OCI-LY1 (cell line): Measurements from ENCODE around the gene TP53BP2.

Experiments used
- H2AFZ ChIP-seq: fragments of 200-600 bp; sonication (generic), shearing (Covaris generic); 2 replicates; pipeline ENCODE4 v1.6.0; 2014; ENCODE audit warnings: antibody characterized with exemption, mild to moderate bottlenecking, low read length
- H3F3A ChIP-seq: fragments of 200-600 bp; sonication (generic), shearing (Covaris generic); 2 replicates; pipeline ENCODE4 v1.6.0; 2014; ENCODE audit warnings: mild to moderate bottlenecking, antibody characterized with exemption, low read length, moderate library complexity; ENCODE audit not compliant: insufficient read depth
- H3K27ac ChIP-seq: fragments of 200-600 bp; sonication (generic); 2 replicates; pipeline ENCODE4 v1.5.1; 2014; ENCODE audit warnings: low read length, mixed run types, mild to moderate bottlenecking, low read depth; ENCODE audit not compliant: poor library complexity, severe bottlenecking
- H3K27me3 ChIP-seq: fragments of 200-600 bp; sonication (generic); 2 replicates; pipeline ENCODE4 v1.6.0; 2014; ENCODE audit warnings: antibody characterized with exemption, mild to moderate bottlenecking, low read length, moderate library complexity; ENCODE audit not compliant: insufficient read depth
- H3K36me3 ChIP-seq: fragments of 200-600 bp; sonication (generic); 2 replicates; pipeline ENCODE4 v1.6.1; 2014; ENCODE audit warnings: mild to moderate bottlenecking, antibody characterized with exemption, low read length, moderate library complexity, mixed read lengths; ENCODE audit not compliant: insufficient read depth
- H3K4me1 ChIP-seq: fragments of 200-600 bp; sonication (generic); 2 replicates; pipeline ENCODE4 v1.5.1; 2014; ENCODE audit warnings: mild to moderate bottlenecking, low read length, moderate library complexity; ENCODE audit not compliant: insufficient read depth, severe bottlenecking
- H3K4me2 ChIP-seq: fragments of 200-600 bp; sonication (generic), shearing (Covaris generic); 2 replicates; pipeline ENCODE4 v1.6.1; 2014; ENCODE audit warnings: low read length
- H3K4me3 ChIP-seq: fragments of 200-600 bp; sonication (generic); 2 replicates; pipeline ENCODE4 v1.5.1; 2014; ENCODE audit warnings: low read length, low read depth, mild to moderate bottlenecking, mixed read lengths; ENCODE audit not compliant: poor library complexity, severe bottlenecking
- H3K79me2 ChIP-seq: fragments of 200-600 bp; shearing (Covaris generic); 2 replicates; pipeline ENCODE4 v1.6.1; 2016; ENCODE audit warnings: mixed run types, low read length, mixed read lengths; ENCODE audit not compliant: insufficient read depth
- H3K9ac ChIP-seq: fragments of 200-600 bp; sonication (generic), shearing (Covaris generic); 2 replicates; pipeline ENCODE4 v1.6.1; 2014; ENCODE audit warnings: mild to moderate bottlenecking, low read length, mixed read lengths
- H3K9me2 ChIP-seq: fragments of 200-600 bp; sonication (generic), shearing (Covaris generic); 2 replicates; pipeline ENCODE4 v1.6.1; 2014; ENCODE audit warnings: low read depth, mild to moderate bottlenecking, low read length, mixed read lengths
- H3K9me3 ChIP-seq: fragments of 200-600 bp; shearing (Covaris generic); 2 replicates; pipeline ENCODE4 v1.6.1; 2014; ENCODE audit warnings: low read length, mixed read lengths
- H4K20me1 ChIP-seq: fragments of 200-600 bp; sonication (generic), shearing (Covaris generic); 2 replicates; pipeline ENCODE4 v1.6.0; 2016; ENCODE audit warnings: mild to moderate bottlenecking, low read length; ENCODE audit not compliant: insufficient read depth
- EZH2 ChIP-seq: fragments of 200-600 bp; sonication (generic), shearing (Covaris generic); IDR thresholded peaks from 2 replicates; pipeline ENCODE4 v1.8.0; 2017; ENCODE audit warnings: borderline replicate concordance, mixed run types, mild to moderate bottlenecking, antibody characterized with exemption, low read length, moderate library complexity, mixed read lengths
- TF ChIP-seq, protein P1 (sequence below): fragments of 200-600 bp; sonication (generic), shearing (Covaris generic); IDR thresholded peaks from 2 replicates; pipeline ENCODE4 v1.5.1; 2017; ENCODE audit warnings: mild to moderate bottlenecking, antibody characterized with exemption, low read length, moderate library complexity, mixed read lengths

Gene TP53BP2

DNA sequence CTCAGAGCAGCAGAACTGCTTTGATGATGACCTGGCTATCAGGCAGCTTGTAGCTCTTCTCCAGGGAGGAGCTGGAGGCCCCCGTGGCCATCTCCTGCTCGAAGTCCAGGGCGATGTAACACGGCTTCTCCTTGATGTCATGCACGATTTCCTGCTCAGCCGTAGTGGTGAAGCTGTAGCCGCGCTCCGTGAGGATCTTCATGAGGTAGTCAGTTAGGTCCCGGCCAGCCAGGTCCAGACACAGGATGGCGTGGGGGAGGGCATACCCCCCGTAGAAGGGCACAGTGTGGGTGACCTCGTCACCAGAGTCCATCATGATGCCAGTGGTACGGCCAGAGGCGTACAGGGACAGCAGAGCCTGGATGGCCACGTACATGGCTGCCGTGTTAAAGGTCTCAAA is 18.3 kb upstream of the TP53BP2 start:
- H3K9ac ChIP-seq = no peak overlapping the region
- H3K27ac ChIP-seq = no peak overlapping the region
- H3K4me3 ChIP-seq = no peak overlapping the region
- no peaks in the 10 kb centered on the region for H3K9me2 ChIP-seq
- H3K4me2 ChIP-seq = no peak overlapping the region
- no peaks in the 10 kb centered on the region for H3K79me2 ChIP-seq
- no peaks in the 10 kb centered on the region for H4K20me1 ChIP-seq
- H2AFZ ChIP-seq = no peak overlapping the region
- H3K9me3 ChIP-seq = no peaks in the 10 kb centered on the region
- no peaks in the 10 kb centered on the region for H3K4me1 ChIP-seq
- H3K36me3 ChIP-seq = no peaks in the 10 kb centered on the region
- H3F3A ChIP-seq = no peaks in the 10 kb centered on the region
- TF ChIP-seq, protein P1, sequence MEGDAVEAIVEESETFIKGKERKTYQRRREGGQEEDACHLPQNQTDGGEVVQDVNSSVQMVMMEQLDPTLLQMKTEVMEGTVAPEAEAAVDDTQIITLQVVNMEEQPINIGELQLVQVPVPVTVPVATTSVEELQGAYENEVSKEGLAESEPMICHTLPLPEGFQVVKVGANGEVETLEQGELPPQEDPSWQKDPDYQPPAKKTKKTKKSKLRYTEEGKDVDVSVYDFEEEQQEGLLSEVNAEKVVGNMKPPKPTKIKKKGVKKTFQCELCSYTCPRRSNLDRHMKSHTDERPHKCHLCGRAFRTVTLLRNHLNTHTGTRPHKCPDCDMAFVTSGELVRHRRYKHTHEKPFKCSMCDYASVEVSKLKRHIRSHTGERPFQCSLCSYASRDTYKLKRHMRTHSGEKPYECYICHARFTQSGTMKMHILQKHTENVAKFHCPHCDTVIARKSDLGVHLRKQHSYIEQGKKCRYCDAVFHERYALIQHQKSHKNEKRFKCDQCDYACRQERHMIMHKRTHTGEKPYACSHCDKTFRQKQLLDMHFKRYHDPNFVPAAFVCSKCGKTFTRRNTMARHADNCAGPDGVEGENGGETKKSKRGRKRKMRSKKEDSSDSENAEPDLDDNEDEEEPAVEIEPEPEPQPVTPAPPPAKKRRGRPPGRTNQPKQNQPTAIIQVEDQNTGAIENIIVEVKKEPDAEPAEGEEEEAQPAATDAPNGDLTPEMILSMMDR = no peak
- TF ChIP-seq EZH2 = no peak
- H3K27me3 ChIP-seq = no peaks in the 10 kb centered on the region; the same call in 1 of the 2 replicates

DNA sequence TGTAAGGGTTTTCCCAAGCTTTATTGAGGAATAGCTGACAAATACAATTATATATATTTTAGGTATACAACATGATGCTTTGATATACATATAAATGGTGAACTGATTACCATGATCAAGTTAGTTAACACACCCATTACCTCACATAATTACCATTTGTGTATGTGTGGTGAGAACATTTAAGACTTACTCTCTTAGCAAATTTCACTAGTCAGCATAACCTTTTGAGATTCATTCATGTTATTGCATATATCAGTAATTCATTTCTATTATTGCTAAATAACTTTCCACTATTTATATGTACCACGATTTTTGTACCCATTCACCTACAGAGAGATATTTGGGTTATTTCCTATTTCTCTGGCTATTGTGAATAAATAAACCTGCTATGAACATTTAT is 16.2 kb upstream of the TP53BP2 start:
- Histone ChIP-seq H4K20me1 (no peaks in the 10 kb centered on the region), H3K27ac (no peak overlapping the region), H3K27me3 (no peaks in the 10 kb centered on the region; the same call in 1 of the 2 replicates), H3K4me1 (no peaks in the 10 kb centered on the region), H3K36me3 (no peaks in the 10 kb centered on the region), H2AFZ (no peak overlapping the region), H3K9me2 (no peaks in the 10 kb centered on the region), H3K9ac (no peak overlapping the region), H3K79me2 (no peaks in the 10 kb centered on the region), H3K4me2 (no peak overlapping the region), H3F3A (no peaks in the 10 kb centered on the region), H3K4me3 (no peak overlapping the region), H3K9me3 (no peaks in the 10 kb centered on the region)
- TF ChIP-seq, protein P1 = no peak
- no peak for TF ChIP-seq EZH2

DNA sequence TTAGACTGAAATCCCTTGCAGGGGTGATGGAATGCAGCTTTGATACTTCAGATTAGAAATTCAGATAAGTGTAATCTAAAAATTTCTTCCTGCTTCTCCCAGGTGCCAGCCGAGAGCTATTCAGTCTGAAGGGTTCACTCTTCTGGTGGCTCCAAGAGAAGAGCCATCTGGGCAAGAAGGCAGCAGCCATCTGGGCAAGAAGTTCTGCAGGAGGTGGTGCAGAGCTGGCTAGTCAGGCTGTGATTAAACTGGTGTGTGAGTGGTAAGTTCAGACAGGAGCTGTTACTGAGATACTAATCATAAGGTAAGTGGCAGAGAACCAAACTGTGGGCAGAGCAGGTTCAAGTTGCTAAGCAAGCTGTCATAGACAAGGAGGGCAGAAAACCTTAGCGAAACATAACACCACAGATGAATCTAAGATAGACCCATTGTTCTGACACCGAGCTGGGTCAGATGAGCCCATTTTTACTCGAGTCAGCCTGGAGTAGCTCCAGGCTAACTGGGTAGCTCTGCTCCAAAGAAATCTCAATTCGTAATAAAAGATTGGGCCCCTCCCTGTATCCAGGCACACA is 14.4 kb upstream of the TP53BP2 start:
- H3K4me1 ChIP-seq = no peaks in the 10 kb centered on the region
- H3K9ac ChIP-seq = no peak overlapping the region
- H2AFZ ChIP-seq = no peak overlapping the region
- no peaks in the 10 kb centered on the region; the same call in 1 of the 2 replicates for H3K27me3 ChIP-seq
- no peaks in the 10 kb centered on the region for H3K9me2 ChIP-seq
- H3K9me3 ChIP-seq = no peaks in the 10 kb centered on the region
- no peaks in the 10 kb centered on the region for H3F3A ChIP-seq
- no peak for TF ChIP-seq EZH2
- TF ChIP-seq, protein P1 = no peak
- no peak overlapping the region for H3K4me2 ChIP-seq
- H3K27ac ChIP-seq = no peak overlapping the region
- no peaks in the 10 kb centered on the region for H4K20me1 ChIP-seq
- H3K4me3 ChIP-seq = no peak overlapping the region
- H3K36me3 ChIP-seq = no peaks in the 10 kb centered on the region
- H3K79me2 ChIP-seq = no peaks in the 10 kb centered on the region
